GM18867 (cell line): ENCODE measurements around the gene NTPCR.
A peak's percentile ranks its signal among the peaks of the same experiment; 100 is the strongest.

Experiments
- ATAC-seq: cut with Tn5 transposase; IDR thresholded peaks from one replicate; pipeline ENCODE4 v1.9.1; 2021; ENCODE audit warnings: mild to moderate bottlenecking, moderate library complexity; ENCODE audit not compliant: unreplicated experiment

NTPCR gene

DNA sequence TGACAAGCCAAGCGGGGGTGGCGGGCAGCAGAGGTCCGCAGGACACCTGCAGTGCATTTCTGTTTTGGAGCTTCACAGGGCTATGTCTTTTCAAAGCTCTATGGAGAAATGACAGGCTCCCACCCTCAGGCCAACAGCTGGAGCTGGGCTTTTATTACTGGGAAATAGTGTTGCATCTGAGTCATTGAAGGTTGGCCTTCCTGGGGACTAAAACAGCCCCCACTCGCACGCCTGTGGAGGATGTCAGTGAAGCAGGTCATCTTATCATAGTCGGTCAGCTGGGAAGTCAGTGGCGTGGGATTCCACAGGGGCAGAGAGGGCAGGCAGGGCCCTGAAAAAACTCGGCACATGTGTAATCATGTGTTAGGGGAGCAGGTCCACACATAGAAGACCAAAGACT lies 55.3 kb downstream of the NTPCR start:
- no peak for ATAC-seq

DNA sequence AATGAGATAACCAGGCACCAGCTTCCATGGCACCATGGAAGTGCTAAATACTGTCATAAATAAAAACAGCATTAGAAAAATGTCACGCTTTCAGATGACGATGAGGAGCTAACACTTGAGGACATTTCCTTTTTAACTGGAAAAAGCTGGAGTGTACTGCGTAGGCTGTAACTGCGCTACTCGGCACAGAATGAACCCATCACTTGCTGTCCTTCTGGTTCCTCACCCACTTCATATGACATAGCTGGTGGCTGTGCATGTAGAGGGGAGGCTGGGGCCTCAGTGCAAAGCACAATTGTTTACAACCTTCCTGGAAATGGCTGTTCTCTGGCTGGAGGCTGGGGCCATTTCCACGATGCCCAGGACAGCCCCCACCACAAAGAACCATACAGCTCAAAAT lies 55.7 kb downstream of the NTPCR start:
- no peak for ATAC-seq

DNA sequence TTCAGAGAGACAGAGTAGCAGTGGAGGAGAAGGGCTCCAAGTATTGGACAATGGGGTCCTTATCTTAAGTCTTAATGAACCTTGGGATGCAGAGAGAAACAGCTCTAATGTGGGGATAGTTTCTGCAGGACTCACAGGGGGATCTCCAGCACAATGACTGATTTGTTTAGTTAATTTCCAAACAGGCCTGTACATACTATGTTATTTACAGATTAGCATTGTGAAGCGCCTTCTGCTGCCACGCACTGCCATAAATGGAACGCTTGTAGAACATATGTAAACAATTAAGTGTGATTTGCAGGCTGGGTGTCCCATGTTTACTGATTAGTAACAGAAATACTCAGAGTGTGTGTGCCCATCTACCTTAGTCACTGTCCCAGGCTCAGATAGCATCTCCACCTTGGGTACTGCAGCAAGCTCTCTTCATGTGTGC lies 56.1 kb downstream of the NTPCR start:
- no peak for ATAC-seq

DNA sequence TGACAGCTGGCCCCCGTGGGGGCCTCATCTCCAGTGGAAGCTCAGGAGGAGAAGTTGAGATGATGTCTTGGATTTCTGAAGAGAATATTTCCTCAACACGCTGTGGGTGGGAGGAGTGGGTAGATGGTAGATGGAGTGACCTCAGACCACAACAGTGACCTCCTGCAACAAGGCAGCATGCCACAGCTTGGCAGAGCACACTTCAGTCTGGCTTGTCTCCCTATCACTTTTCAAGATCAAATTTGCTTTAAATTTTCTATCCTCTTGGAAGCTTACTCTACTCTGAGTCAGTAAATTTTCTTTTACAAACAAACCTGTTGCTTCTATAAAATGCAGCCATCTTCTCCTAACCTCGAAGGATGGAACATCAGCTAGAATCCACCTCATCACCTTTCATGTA lies 59.7 kb downstream of the NTPCR start:
- no peak for ATAC-seq

DNA sequence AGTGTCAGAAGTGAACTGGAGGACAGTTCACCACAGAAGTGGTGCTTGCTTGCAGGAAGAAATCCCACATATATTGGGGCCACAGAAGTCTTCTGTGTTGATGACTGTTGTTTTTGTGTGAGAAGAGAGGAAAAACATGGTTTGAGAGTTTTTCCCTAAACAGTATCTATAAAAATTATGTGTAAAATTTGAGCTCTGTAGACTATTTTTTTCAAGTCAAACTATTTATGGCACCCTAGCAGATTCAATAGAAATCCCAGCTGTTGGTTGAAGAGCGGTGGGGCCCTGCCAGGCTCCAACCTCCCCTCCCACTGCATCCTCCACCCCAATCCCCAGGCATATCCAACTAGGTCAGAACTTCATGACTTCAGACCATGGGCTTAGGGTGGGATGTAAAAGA lies 61.6 kb downstream of the NTPCR start:
- no peak for ATAC-seq

DNA sequence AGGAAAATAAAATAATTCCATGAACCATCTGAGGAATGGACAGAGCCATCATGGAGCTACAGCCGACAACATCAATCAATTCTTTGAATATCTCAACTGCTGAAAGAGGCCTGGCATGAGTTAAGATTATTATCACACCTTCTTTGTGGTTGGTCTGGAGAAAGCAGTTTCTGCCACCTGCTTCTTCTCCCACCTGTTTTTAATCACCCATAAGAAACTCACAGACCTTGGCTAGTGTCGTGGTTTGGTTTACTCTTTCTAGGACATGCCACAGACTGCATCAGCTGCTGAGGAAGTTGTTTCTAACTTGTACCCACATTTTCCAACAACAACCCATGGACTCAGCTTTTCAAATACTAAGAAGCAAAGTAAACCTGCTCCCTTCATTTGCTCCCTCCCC lies 65.6 kb downstream of the NTPCR start:
- peak; percentile 91 for ATAC-seq

DNA sequence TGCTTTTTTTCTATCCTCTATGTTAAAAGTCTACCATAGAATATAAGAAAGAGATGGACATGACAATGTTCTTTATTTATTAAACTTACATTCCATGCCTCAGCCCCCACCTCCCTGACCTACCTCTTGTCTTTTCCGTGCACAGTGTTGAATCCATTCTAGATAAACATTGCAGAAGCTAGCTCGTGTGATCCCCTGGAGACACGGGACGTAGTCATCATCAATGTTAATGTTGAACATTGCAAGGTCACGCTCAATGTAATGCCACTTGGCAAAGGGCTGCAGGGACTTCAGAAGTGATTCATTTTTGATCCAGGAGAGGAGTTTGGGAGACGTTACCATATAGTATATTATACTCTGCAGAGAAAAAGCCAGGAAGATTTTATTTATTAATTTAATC lies 66.4 kb downstream of the NTPCR start:
- no peak for ATAC-seq

DNA sequence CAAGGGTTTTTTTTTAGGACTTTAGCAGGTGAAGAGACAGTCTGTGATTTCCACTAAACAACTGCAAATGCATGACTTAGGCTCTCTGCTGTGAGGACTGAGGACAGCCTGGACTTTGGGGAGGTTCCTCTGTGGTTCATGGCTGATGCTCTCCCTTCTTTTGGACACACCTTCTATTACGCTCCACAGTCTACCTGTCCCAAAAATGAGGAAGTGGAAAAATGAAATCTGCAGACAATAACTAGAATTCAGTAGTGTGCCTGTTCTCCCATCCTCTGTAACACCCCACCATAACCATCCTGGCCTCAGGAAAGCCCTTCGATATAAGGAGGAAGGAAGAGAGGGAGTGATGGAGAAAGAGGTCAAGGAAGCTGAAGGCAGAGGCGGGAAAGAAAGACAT lies 68.7 kb downstream of the NTPCR start:
- ATAC-seq = no peak

DNA sequence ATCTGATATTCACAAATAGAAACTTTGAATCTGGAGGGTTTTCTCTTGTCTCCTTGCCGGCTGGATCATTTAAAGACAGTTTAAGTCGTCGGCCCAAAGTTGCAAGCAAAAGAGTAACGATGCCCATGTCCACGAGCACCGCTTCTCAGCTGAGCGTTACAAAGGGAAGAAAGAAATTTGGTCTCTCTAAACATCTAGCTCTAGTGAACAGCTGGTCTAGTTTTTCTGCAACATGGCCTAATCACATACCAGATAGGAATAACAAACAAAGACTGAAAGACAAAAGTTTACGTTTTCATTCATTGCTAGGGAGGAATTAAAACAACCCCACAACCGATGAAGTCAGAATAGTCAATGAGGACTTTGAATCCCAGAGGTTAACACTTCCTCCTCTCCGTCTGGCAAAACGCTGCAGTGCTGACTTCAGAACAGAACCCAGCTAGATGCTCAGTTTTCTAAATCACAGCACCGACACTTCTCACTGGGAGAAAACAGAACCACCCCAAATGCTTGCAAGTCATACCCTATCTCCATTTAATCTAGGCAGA lies 69.4 kb downstream of the NTPCR start:
- no peak for ATAC-seq

DNA sequence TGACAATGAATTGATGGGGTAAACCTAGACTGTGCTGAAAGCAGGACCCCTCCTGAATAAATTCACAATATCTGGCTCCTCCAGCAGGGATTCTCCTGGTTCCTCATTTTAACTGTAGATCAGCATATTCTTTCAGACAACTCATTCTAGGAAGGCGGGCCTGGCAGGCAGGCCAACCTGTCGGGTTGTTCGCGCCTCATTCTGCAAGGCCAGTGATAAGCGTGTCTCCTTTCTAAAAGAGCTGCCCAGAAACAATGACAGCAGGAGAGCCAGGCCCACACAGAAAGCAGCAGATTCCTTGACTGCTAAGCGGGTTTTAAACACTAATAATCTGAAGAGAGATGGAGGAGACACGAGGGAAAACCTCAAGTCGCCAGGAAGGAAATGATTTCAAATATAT lies 70.0 kb downstream of the NTPCR start:
- ATAC-seq = no peak

DNA sequence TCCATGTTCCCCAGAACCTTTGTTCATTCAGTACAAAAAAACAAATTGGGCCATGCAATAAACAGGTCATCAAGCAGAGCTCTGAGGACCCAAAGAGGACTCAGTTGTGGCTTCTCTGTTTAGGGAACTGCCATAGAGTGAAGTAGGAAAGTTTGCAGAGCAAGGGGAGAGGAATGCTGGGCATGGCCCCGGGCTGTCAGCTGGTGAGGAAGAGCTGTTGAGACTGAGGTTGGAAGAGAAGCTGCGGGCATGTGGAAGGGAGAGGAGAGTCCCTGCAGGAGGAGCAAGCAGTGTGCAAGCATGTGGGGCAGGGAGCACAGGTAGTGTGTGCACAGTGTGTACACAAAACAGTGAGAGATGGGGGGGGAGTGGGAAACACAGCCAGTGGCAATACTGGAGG lies 71.8 kb downstream of the NTPCR start:
- no peak for ATAC-seq

DNA sequence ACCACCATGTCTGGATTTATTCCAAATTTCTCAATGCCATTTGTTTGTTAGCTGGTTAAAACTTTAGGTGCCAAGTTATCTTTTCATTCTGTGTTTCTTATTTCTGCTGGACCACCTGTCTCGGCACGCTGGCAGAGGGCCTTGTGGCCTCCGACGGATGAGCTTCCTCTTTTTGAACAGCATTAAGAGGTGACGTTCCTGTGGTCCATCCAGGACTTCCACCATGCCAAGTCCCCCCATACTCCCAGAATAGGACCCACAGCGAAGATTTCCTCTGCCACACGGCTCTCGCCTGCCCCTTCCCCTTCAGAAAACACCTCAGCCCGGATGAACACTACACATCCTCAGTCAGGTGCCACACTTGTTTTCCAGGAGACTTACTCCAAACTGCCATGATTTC lies 73.8 kb downstream of the NTPCR start:
- no peak for ATAC-seq

DNA sequence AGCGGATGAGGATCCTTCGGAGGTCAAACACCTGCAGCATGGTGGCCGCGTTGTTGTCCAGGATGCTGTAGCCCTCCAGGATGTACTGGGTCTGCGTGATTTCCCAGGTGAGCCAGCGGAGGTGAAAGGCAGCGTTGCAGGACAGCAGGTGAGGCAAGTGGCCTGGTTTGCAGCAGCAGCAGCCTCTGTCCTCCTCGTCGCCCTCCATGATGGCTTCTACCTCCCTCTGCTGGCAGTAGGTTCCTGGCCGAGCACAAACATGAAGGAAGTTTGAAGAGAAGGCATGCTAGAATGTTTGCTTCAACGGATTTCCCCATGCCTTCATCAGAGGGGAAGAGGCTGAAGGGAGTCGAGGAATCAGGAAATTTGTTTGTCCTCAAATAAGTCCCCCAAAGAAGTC lies 74.7 kb downstream of the NTPCR start:
- no peak for ATAC-seq

DNA sequence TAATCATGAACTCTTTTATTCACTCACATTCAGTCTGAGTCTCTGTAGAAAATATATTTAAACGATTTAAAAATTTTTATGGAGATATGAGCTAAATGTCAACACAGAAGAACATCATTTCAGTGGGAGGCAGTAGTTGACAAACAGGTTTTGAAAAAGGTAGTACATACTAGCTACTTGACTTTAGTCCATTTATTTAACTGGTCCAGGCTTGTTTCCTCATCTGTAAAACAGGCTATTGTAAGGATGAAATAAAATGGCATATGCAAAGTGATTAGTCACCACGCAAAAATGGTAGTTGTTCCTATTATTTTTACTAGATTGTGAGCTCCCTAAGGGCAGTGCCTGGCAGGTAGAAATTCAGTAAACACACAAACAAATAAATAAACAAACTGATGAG lies 75.2 kb downstream of the NTPCR start:
- ATAC-seq = no peak

DNA sequence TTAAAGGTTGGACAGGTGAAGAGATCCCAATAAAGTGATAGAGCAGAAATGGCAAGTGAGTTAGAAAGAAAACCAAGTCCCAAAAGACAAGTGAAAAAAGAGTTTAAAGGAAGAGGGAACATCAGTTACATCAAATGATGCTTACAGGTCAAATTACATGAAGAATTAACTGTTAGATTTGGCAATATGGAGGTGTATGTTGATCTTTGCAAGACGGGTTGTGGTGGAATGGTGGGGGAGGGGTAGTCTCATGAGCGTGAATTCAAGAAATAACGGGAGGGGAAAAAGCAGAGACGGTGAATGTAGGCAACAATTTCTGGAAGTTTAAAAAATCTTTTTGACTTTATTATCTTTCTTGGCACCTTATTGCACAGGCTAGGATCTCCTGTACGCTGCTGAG lies 76.6 kb downstream of the NTPCR start:
- ATAC-seq = no peak

DNA sequence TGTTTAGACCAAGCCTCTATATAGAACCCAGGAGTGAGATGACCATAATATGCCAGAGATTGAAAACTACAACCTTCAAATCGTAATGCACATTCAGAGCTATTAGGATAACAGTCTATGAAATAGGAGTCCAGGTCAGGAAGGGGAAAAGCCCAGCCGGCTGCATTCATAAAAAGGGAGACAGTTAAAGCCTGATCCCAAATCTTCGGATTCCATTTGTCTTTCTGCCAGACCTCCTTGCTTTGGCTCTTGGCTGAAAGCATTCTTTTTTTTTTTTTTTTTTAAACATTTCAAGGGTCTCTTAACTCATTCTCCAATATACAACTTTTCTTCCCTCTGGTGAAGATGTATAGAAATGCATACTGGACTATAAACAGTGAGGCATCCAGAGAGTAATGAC lies 81.1 kb downstream of the NTPCR start:
- ATAC-seq = no peak

DNA sequence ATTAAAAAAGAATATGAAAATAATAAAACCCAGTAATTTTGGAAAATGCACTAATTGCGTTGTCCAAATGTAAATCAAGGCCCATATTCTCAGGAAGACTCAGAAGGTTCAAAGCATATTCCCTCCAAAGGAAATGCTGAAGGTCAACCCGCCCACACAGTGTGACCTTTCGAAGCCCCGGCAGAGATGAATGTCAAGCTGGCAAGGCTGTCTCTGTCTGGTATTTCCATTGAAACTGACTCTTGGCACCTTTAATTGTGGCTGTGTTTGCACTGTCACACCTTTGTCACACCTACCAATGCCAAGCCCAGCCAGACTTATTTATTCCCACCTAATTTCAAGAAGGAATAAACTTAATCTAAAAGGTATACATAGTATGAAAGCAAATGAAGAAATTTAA lies 82.5 kb downstream of the NTPCR start:
- no peak for ATAC-seq

DNA sequence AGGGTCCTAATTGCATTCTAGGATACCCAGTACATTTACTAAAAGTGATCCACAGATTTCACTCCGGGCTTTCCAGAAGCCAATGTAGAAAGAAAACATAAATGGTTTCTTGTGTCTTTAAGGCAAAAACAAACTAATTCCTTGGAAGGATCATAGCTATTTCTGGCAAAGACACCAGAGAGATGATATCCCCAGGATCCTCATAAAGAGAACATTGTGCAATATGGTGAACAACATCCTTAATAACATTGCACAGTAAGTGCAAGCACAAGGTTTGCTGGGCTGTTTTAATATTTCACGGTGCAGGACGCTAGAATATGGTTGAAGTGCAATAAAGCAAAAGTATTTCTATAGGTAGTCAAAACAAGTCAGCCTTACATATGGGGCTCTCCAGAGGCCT lies 83.0 kb downstream of the NTPCR start:
- no peak for ATAC-seq
